ENCODE measurements around the gene KCNMA1. TPM values are rescaled to one million over a fixed set of nuclear protein-coding genes. Genes with fewer than 3 reads are reported as not detected.

Gene KCNMA1
- total RNA-seq, 2 experiments from 2014 or later, result not detected

DNA sequence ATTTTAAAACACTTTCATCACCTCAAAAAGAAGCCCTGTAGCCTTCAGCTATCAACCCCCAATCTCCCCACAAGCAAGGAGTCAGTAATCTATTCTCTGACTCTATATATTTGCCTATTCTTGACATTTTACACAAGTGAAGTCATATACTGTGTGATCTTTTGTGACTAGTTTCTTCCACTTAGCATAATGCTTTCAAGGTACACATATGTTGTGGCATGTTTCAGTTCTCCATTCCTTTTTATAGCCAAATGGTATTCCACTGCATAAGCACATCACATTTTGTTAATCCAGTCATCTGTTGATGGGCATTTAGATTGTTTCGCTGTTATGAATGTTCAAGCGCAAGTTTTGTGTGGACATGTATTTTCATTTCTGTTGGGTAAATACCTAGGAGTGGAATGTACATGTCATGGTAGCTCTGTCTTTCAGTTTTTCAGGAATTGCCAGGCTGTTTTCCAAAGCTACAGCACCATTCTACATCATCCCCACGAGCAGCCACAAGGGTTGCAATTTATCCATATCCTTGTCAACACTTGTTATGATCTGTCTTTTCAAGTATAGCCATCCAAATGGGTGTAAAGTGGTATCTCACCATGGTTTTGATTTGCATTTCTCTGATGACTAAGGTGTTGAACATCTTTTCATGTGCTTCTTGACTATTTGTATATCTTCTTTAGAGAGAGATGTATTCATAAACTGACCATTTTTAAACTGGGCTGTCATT, 405.6 kb downstream of the KCNMA1 start:
- H3K4me3 Mint-ChIP-seq, result no peak overlapping the region
- POLR2A ChIA-PET, result no interaction called here
- no peaks in the 10 kb centered on the region for H3K36me3 Mint-ChIP-seq
- no peak for DNase-seq
- intact Hi-C loops (cut with micrococcal nuclease), result no loop called here
- no peaks in the 10 kb centered on the region for H3K9me3 Mint-ChIP-seq
- no peaks in the 10 kb centered on the region for H3K27me3 Mint-ChIP-seq
- H3K4me1 Mint-ChIP-seq (ENCODE audit: low read depth), result no peaks in the 10 kb centered on the region
- no peak overlapping the region for H3K27ac Mint-ChIP-seq
- CTCF ChIA-PET, result no interaction called here

DNA sequence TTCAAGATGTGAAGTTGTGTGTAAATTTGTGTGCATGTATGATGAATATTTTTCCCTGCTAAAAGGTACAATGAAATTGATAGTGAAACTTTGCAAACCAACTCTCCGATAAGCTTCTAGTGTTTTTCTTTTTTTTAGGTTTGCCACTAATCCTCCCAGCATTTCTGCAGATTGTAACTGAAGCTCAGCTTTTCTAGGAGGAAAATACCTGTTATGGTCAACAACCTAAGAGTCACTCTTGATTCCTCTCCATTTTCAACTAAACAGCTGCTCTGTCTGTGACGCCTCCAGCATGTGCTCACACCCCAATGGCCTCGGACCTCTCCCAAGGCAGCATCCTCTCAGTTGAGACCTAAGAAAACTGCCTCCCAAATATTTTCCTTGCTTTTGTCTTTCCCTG, 406.2 kb downstream of the KCNMA1 start:
- Mint-ChIP-seq H3K4me3 (no peak overlapping the region), H3K27me3 (no peaks in the 10 kb centered on the region), H3K4me1 (ENCODE audit: low read depth) (no peaks in the 10 kb centered on the region), H3K36me3 (no peaks in the 10 kb centered on the region), H3K27ac (no peak overlapping the region), H3K9me3 (no peaks in the 10 kb centered on the region)
- intact Hi-C loops (cut with micrococcal nuclease), result no loop called here
- CTCF ChIA-PET, result no interaction called here
- DNase-seq, result no peak
- POLR2A ChIA-PET, result no interaction called here

DNA sequence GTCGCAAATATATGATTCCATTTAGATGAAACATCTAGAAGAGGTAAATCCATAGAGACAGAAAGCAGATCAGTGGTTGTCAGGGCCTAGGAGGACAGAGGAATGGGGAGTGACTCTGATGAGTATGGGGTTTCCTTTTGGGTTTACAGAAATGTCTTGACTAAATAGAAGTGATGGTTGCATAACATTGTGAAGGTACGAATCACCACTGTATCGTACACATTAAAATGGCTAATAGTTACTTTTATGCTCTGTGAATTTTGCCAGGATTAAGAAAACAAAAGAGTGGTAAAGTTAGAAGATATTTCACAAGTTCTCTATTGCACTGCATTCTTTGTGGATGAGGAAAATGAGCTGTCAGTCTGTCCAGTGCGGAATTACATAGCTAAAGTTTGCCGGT, 407.4 kb downstream of the KCNMA1 start:
- ChIA-PET CTCF (no interaction called here), POLR2A (no interaction called here)
- intact Hi-C loops (cut with micrococcal nuclease), result no loop called here
- DNase-seq, result no peak
- Mint-ChIP-seq H3K4me1 (ENCODE audit: low read depth) (no peaks in the 10 kb centered on the region), H3K36me3 (no peaks in the 10 kb centered on the region), H3K27me3 (no peaks in the 10 kb centered on the region), H3K9me3 (no peaks in the 10 kb centered on the region), H3K27ac (no peak overlapping the region), H3K4me3 (no peak overlapping the region)

- no peak for DNase-seq
- POLR2A ChIA-PET, result no interaction called here
- Mint-ChIP-seq H3K27me3 (no peaks in the 10 kb centered on the region), H3K9me3 (no peaks in the 10 kb centered on the region), H3K4me1 (ENCODE audit: low read depth) (no peaks in the 10 kb centered on the region), H3K27ac (no peak overlapping the region), H3K36me3 (no peaks in the 10 kb centered on the region), H3K4me3 (no peak overlapping the region)
- intact Hi-C loops (cut with micrococcal nuclease), result no loop called here
- CTCF ChIA-PET, result no interaction called here
Observed at GRCh38 chr10:77229704-77230103, 407.9 kb downstream of the KCNMA1 start.

GRCh38 chr10:77228559-77228958, 409.0 kb downstream of the KCNMA1 start:
- Mint-ChIP-seq H3K27me3 (no peaks in the 10 kb centered on the region), H3K36me3 (no peaks in the 10 kb centered on the region), H3K4me3 (no peak overlapping the region), H3K27ac (no peak overlapping the region), H3K4me1 (ENCODE audit: low read depth) (no peaks in the 10 kb centered on the region), H3K9me3 (no peaks in the 10 kb centered on the region)
- intact Hi-C loops (cut with micrococcal nuclease), result no loop called here
- ChIA-PET CTCF (no interaction called here), POLR2A (no interaction called here)
- DNase-seq, result no peak

- no peaks in the 10 kb centered on the region for H3K9me3 Mint-ChIP-seq
Observed at GRCh38 chr10:77226853-77227565, 410.6 kb downstream of the KCNMA1 start.

GRCh38 chr10:77226452-77226851, 411.2 kb downstream of the KCNMA1 start:
- POLR2A ChIA-PET, result no interaction called here

More at GRCh38 chr10:77226853-77227565, 410.6 kb downstream of the KCNMA1 start:
- Mint-ChIP-seq H3K4me3 (no peak overlapping the region), H3K27ac (no peak overlapping the region), H3K4me1 (ENCODE audit: low read depth) (no peaks in the 10 kb centered on the region), H3K36me3 (no peaks in the 10 kb centered on the region), H3K27me3 (no peaks in the 10 kb centered on the region)
- intact Hi-C loops (cut with micrococcal nuclease), result no loop called here
- CTCF ChIA-PET, result no interaction called here
- POLR2A ChIA-PET, result no interaction called here
- DNase-seq, result no peak

GRCh38 chr10:77226020-77226419, 411.6 kb downstream of the KCNMA1 start:
- POLR2A ChIA-PET, result no interaction called here
- no peaks in the 10 kb centered on the region for H3K36me3 Mint-ChIP-seq
- no peak for DNase-seq
- no peak overlapping the region for H3K27ac Mint-ChIP-seq
- H3K27me3 Mint-ChIP-seq, result no peaks in the 10 kb centered on the region
- no peak overlapping the region for H3K4me3 Mint-ChIP-seq
- no peaks in the 10 kb centered on the region for H3K9me3 Mint-ChIP-seq
- H3K4me1 Mint-ChIP-seq (ENCODE audit: low read depth), result no peaks in the 10 kb centered on the region
- intact Hi-C loops (cut with micrococcal nuclease), result no loop called here
- CTCF ChIA-PET, result no interaction called here

More at GRCh38 chr10:77226452-77226851, 411.2 kb downstream of the KCNMA1 start:
- Mint-ChIP-seq H3K4me1 (ENCODE audit: low read depth) (no peaks in the 10 kb centered on the region), H3K9me3 (no peaks in the 10 kb centered on the region), H3K27ac (no peak overlapping the region), H3K27me3 (no peaks in the 10 kb centered on the region), H3K36me3 (no peaks in the 10 kb centered on the region), H3K4me3 (no peak overlapping the region)
- no peak for DNase-seq
- intact Hi-C loops (cut with micrococcal nuclease), result no loop called here
- CTCF ChIA-PET, result no interaction called here

GRCh38 chr10:77223526-77224460, 413.8 kb downstream of the KCNMA1 start:
- H3K36me3 Mint-ChIP-seq, result no peaks in the 10 kb centered on the region
- ChIA-PET POLR2A (no interaction called here), CTCF (no interaction called here)
- no peaks in the 10 kb centered on the region for H3K27me3 Mint-ChIP-seq
- intact Hi-C loops (cut with micrococcal nuclease), result no loop called here
- no peak overlapping the region for H3K27ac Mint-ChIP-seq
- H3K4me1 Mint-ChIP-seq (ENCODE audit: low read depth), result no peaks in the 10 kb centered on the region
- H3K9me3 Mint-ChIP-seq, result no peaks in the 10 kb centered on the region
- no peak for DNase-seq
- H3K4me3 Mint-ChIP-seq, result no peak overlapping the region

GRCh38 chr10:77220150-77220549, 417.5 kb downstream of the KCNMA1 start:
- no peak overlapping the region for H3K27ac Mint-ChIP-seq
- no peaks in the 10 kb centered on the region for H3K36me3 Mint-ChIP-seq
- intact Hi-C loops (cut with micrococcal nuclease), result no loop called here
- no peak overlapping the region for H3K4me3 Mint-ChIP-seq
- peaks cover 2% of the 10 kb centered on the region for H3K27me3 Mint-ChIP-seq
- H3K4me1 Mint-ChIP-seq (ENCODE audit: low read depth), result no peaks in the 10 kb centered on the region
- CTCF ChIA-PET, result no interaction called here
- no peaks in the 10 kb centered on the region for H3K9me3 Mint-ChIP-seq
- POLR2A ChIA-PET, result no interaction called here
- DNase-seq, result no peak

DNA sequence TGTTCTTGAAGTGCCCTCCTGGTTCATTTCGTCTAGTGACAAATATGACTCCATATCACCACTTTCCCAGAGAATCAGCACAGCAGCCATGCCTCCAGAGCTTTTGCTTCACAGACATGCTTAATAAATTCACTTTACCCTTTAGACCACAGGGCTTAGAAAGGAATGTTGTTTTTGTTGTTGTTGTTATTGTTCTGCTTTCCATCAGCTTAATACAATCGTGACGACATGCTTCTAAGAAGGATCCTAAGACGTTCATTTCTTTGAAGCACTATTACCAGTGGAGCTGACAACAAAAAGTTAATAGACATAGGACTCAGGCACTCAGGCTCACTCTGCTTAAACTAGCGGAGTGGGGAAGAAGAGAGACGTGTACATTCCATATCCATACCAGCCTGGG, 418.6 kb downstream of the KCNMA1 start:
- Mint-ChIP-seq H3K27me3 (peaks cover 2% of the 10 kb centered on the region), H3K4me1 (ENCODE audit: low read depth) (no peaks in the 10 kb centered on the region), H3K4me3 (no peak overlapping the region), H3K27ac (no peak overlapping the region), H3K9me3 (no peaks in the 10 kb centered on the region), H3K36me3 (no peaks in the 10 kb centered on the region)
- ChIA-PET CTCF (no interaction called here), POLR2A (no interaction called here)
- intact Hi-C loops (cut with micrococcal nuclease), result no loop called here
- no peak for DNase-seq

DNA sequence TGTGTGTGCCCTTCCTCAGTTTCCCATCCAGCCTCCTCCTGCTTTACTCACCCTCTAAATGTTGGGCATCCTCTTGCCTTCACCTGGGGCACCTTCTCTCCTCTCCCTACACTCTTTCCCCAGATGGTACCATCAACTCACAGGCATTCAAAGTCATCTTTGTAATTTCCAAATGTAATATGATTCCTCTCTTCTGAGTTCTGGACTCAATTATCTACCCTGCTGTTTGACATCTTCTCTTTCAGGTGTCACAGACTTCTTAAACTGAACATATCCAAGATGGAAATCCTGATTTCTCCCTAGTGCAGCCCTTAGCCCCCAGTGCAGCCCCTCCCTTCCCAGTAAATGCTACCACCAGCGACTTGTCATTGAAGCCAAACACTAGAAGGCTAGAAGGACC, 422.8 kb downstream of the KCNMA1 start:
- intact Hi-C loops (cut with micrococcal nuclease), result no loop called here
- Mint-ChIP-seq H3K27ac (no peak overlapping the region), H3K4me3 (no peak overlapping the region)

More for the DNA sequence above, 422.8 kb downstream of the KCNMA1 start:
- DNase-seq, result no peak
- H3K36me3 Mint-ChIP-seq, result no peaks in the 10 kb centered on the region
- peaks cover 2% of the 10 kb centered on the region for H3K27me3 Mint-ChIP-seq
- ChIA-PET POLR2A (no interaction called here), CTCF (interaction anchor here (0.6 kb wide), 1 partner anchor 310 kb away, joined by 3 read pairs; no protein-coding TSS in a partner anchor)
- no peaks in the 10 kb centered on the region for H3K9me3 Mint-ChIP-seq
- no peaks in the 10 kb centered on the region for H3K4me1 Mint-ChIP-seq (ENCODE audit: low read depth)

Measured in activated CD4-positive, alpha-beta memory T cell treated with anti-CD3 and anti-CD28 coated beads for 36 hours (primary cell).